ENCODE measurements around the gene DCTN1. TPM values are rescaled to one million over a fixed set of nuclear protein-coding genes. Genes with fewer than 3 reads are reported as not detected.

The DCTN1 gene
- total RNA-seq, 1 donor from 2014 or later = 165 TPM

DNA sequence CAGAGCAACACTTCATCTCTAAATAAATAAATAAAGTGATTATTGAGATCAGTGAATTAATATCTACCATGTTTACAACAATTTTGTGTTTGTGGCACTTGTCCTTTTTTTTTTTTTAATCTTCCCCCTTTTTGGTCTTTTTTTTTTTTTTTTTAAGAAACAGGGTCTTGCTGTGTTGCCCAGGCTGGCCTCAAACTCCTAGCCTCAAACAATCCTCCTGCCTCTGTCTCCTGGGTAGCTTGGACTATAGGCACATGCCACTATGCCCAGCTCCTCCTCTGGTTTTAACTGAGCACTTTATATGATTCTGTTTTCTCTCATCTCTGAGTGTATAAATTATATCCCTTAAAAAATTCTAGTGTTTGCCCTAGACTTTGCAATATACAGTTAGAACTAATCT is 67.2 kb downstream of the DCTN1 start:
- no peak for DNase-seq (ENCODE audit: extremely low spot score, unreplicated experiment)
- Mint-ChIP-seq H3K9me3 (no peaks in the 10 kb centered on the region), H3K4me1 (ENCODE audit: unreplicated experiment) (peaks cover 5% of the 10 kb centered on the region), H3K27me3 (no peaks in the 10 kb centered on the region), H3K36me3 (no peaks in the 10 kb centered on the region), H3K4me3 (no peak overlapping the region), H3K27ac (no peak overlapping the region)
- TF ChIP-seq, protein P1, sequence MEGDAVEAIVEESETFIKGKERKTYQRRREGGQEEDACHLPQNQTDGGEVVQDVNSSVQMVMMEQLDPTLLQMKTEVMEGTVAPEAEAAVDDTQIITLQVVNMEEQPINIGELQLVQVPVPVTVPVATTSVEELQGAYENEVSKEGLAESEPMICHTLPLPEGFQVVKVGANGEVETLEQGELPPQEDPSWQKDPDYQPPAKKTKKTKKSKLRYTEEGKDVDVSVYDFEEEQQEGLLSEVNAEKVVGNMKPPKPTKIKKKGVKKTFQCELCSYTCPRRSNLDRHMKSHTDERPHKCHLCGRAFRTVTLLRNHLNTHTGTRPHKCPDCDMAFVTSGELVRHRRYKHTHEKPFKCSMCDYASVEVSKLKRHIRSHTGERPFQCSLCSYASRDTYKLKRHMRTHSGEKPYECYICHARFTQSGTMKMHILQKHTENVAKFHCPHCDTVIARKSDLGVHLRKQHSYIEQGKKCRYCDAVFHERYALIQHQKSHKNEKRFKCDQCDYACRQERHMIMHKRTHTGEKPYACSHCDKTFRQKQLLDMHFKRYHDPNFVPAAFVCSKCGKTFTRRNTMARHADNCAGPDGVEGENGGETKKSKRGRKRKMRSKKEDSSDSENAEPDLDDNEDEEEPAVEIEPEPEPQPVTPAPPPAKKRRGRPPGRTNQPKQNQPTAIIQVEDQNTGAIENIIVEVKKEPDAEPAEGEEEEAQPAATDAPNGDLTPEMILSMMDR (conservative IDR thresholded peaks at IDR 0.05) = no peak

Other genes with a start within 250 kb of the DCTN1 start
- 35.6 and 54.3 TPM in 2 replicates for gene BOLA3, start 232.4 kb downstream of the DCTN1 start, total RNA-seq (ENCODE audit: low replicate concordance)
- gene MOB1A, start 201.4 kb downstream of the DCTN1 start, total RNA-seq (ENCODE audit: low replicate concordance) = 95.4 and 108 TPM in 2 replicates
- gene MTHFD2, start 181.7 kb downstream of the DCTN1 start, total RNA-seq (ENCODE audit: low replicate concordance) = 73.5 and 85.9 TPM in 2 replicates
- gene SLC4A5, start 36.9 kb downstream of the DCTN1 start, total RNA-seq (ENCODE audit: low replicate concordance) = 1.5 and 6.4 TPM in 2 replicates
- gene C2orf81, start 41.3 kb upstream of the DCTN1 start, total RNA-seq (ENCODE audit: low replicate concordance) = 2.9 and 10.4 TPM in 2 replicates
- 10.0 and 41.7 TPM in 2 replicates for gene WDR54, start 41.4 kb upstream of the DCTN1 start, total RNA-seq (ENCODE audit: low replicate concordance)
- gene RTKN, start 61.6 kb upstream of the DCTN1 start, total RNA-seq (ENCODE audit: low replicate concordance) = 72.1 and 88.3 TPM in 2 replicates
- gene INO80B, start 74.8 kb upstream of the DCTN1 start, total RNA-seq (ENCODE audit: low replicate concordance) = 30.2 and 40.5 TPM in 2 replicates
- gene WBP1, start 78.1 kb upstream of the DCTN1 start, total RNA-seq (ENCODE audit: low replicate concordance) = 76.7 and 121 TPM in 2 replicates
- gene MOGS, start 85.1 kb upstream of the DCTN1 start, total RNA-seq (ENCODE audit: low replicate concordance) = 60.9 and 73.1 TPM in 2 replicates
- 74.2 and 76.1 TPM in 2 replicates for gene MRPL53, start 92.4 kb upstream of the DCTN1 start, total RNA-seq (ENCODE audit: low replicate concordance)
- gene CCDC142, start 102.7 kb upstream of the DCTN1 start, total RNA-seq (ENCODE audit: low replicate concordance) = 18.0 and 30.1 TPM in 2 replicates
- 21.1 and 27.5 TPM in 2 replicates for gene TTC31, start 102.8 kb upstream of the DCTN1 start, total RNA-seq (ENCODE audit: low replicate concordance)
- gene LBX2, start 119.3 kb upstream of the DCTN1 start, total RNA-seq (ENCODE audit: low replicate concordance) = 1.5 and 2.8 TPM in 2 replicates
- 30.1 and 32.8 TPM in 2 replicates for gene PCGF1, start 127.4 kb upstream of the DCTN1 start, total RNA-seq (ENCODE audit: low replicate concordance)
- 0.67 and 2.9 TPM in 2 replicates for gene TLX2, start 134.1 kb upstream of the DCTN1 start, total RNA-seq (ENCODE audit: low replicate concordance)
- gene DQX1, start 145.9 kb upstream of the DCTN1 start, total RNA-seq (ENCODE audit: low replicate concordance) = 1.4 and 3.2 TPM in 2 replicates
- 111 and 122 TPM in 2 replicates for gene AUP1, start 149.4 kb upstream of the DCTN1 start, total RNA-seq (ENCODE audit: low replicate concordance)
- gene HTRA2, start 149.6 kb upstream of the DCTN1 start, total RNA-seq (ENCODE audit: low replicate concordance) = 30.7 and 42.7 TPM in 2 replicates
- 3.4 and 23.8 TPM in 2 replicates for gene LOXL3, start 173.6 kb upstream of the DCTN1 start, total RNA-seq (ENCODE audit: low replicate concordance)
- gene DOK1, start 174.4 kb upstream of the DCTN1 start, total RNA-seq (ENCODE audit: low replicate concordance) = 5.4 and 9.9 TPM in 2 replicates